GM20431 (cell line): ENCODE measurements around the gene PTPRT.

Experiments used
- in situ Hi-C: fragments of 300-500 bp; cut with MseI, MboI; formaldehyde crosslinking; loops from one replicate; pipeline ENCODE4 v1.15.0; 2020; ENCODE audit warnings: low sequenced_read_pairs; ENCODE audit not compliant: unreplicated experiment

The PTPRT gene

GRCh38 chr20:42987376-42988114 lies 202.2 kb downstream of the PTPRT start:
- in situ Hi-C loops = no loop called here

GRCh38 chr20:42986143-42986773 lies 203.4 kb downstream of the PTPRT start:
- in situ Hi-C loops = no loop called here

GRCh38 chr20:42985628-42986027 lies 204.1 kb downstream of the PTPRT start:
- in situ Hi-C loops = no loop called here

GRCh38 chr20:42982218-42982617 lies 207.5 kb downstream of the PTPRT start:
- in situ Hi-C loops = no loop called here

- in situ Hi-C loops = no loop called here
These were observed 208.5 kb downstream of the PTPRT start for GRCh38 chr20:42981253-42981652.

- in situ Hi-C loops = no loop called here
These were observed 210.0 kb downstream of the PTPRT start for GRCh38 chr20:42979720-42980119.

- in situ Hi-C loops = no loop called here
These were observed 211.3 kb downstream of the PTPRT start for GRCh38 chr20:42978184-42978974.

- in situ Hi-C loops = no loop called here
These were observed 213.7 kb downstream of the PTPRT start for GRCh38 chr20:42975974-42976373.

GRCh38 chr20:42974347-42974746 lies 215.4 kb downstream of the PTPRT start:
- in situ Hi-C loops = no loop called here

- in situ Hi-C loops = no loop called here
These were observed 217.1 kb downstream of the PTPRT start for GRCh38 chr20:42972591-42972990.

GRCh38 chr20:42968746-42969145 lies 221.0 kb downstream of the PTPRT start:
- in situ Hi-C loops = no loop called here

- in situ Hi-C loops = no loop called here
These were observed 225.9 kb downstream of the PTPRT start for GRCh38 chr20:42963796-42964195.

GRCh38 chr20:42961771-42962170 lies 227.9 kb downstream of the PTPRT start:
- in situ Hi-C loops = no loop called here

GRCh38 chr20:42959996-42960395 lies 229.7 kb downstream of the PTPRT start:
- in situ Hi-C loops = no loop called here

GRCh38 chr20:42958367-42959069 lies 231.2 kb downstream of the PTPRT start:
- in situ Hi-C loops = no loop called here

GRCh38 chr20:42957704-42958095 lies 232.0 kb downstream of the PTPRT start:
- in situ Hi-C loops = no loop called here

- in situ Hi-C loops = no loop called here
These were observed 232.5 kb downstream of the PTPRT start for GRCh38 chr20:42957018-42957703.

GRCh38 chr20:42955713-42956112 lies 234.0 kb downstream of the PTPRT start:
- in situ Hi-C loops = no loop called here

GRCh38 chr20:42954951-42955350 lies 234.8 kb downstream of the PTPRT start:
- in situ Hi-C loops = no loop called here

- in situ Hi-C loops = no loop called here
These were observed 239.8 kb downstream of the PTPRT start for GRCh38 chr20:42949950-42950349.
